AG04450 (cell line): ENCODE results near the gene ATP2C1. TPM values are rescaled to one million over a fixed set of nuclear protein-coding genes. Genes with fewer than 3 reads are reported as not detected.
A peak's percentile ranks its signal among the peaks of the same experiment; 100 is the strongest.

Experiments
- CTCF ChIA-PET: fragments of 300-600, 350-600 bp; formaldehyde crosslinking; extraction: SDS; loops from one replicate; lab custom pipeline; 2022; ENCODE audit warnings: antibody characterized with exemption, inconsistent platforms; lab: Charles Lee
- POLR2A ChIA-PET: fragments of 350-600 bp; formaldehyde crosslinking; extraction: SDS; loops from one replicate; lab custom pipeline; 2021; ENCODE audit warnings: antibody characterized with exemption, inconsistent platforms; lab: Yijun Ruan, JAX
- DNase-seq: peaks from one replicate; pipeline ENCODE4 v3.0.0-alpha.2; 2011; ENCODE audit warnings: low read depth, low spot score
- H3K27ac ChIP-seq: one replicate; pipeline ENCODE4 v1.5.1; 2012; ENCODE audit warnings: low read depth, low read length, control low read depth
- H3K27me3 ChIP-seq: one replicate; pipeline ENCODE4 v1.6.0; 2012; ENCODE audit warnings: low read length; ENCODE audit not compliant: control insufficient read depth, insufficient read depth
- H3K4me3 ChIP-seq: 2 replicates; pipeline ENCODE4 v1.5.1; 2011; ENCODE audit warnings: mild to moderate bottlenecking, low read depth, low read length, control low read depth
- H3K9me3 ChIP-seq: 2 replicates; pipeline ENCODE4 v1.5.1; 2012; ENCODE audit warnings: low read length; ENCODE audit not compliant: control insufficient read depth, insufficient read depth
- CTCF ChIP-seq: IDR thresholded peaks from 2 replicates; pipeline ENCODE4 v1.5.1; 2011; ENCODE audit warnings: low read depth, low read length, control low read depth, inconsistent platforms
- polyA plus RNA-seq: library from polyadenylated mRNA; depleted of rRNA; stranded (reverse); fragments of >200 nt; gene quantifications from 2 replicates; pipeline ENCODE4 v1.2.3, GENCODE V29; 2011

Gene ATP2C1
- polyA plus RNA-seq, 1 experiment: 103 TPM

GRCh38 chr3:131026321-131027151, 132.7 kb downstream of the ATP2C1 start, which contains the start of the genes ASTE1 and NEK11:
Gene ASTE1 (minus strand): TSS chr3:131026825. CDS start chr3:131025306, 1,519 bp downstream.
Gene NEK11 (plus strand): TSS chr3:131026877. CDS start chr3:131029709, 2,832 bp downstream.
- ChIA-PET POLR2A (interaction anchor here (0.6 to 2.3 kb wide), 4 partner anchors 21 to 672 kb away, joined by 3 to 16 read pairs (median 6); partner anchors contain the start of genes ATP2C1 and NUDT16), CTCF (interaction anchor here (2.2 to 2.4 kb wide), 2 partner anchors 10 to 133 kb away, joined by 8 to 9 read pairs; no protein-coding TSS in a partner anchor)
- peak within 1 kb of the TSS; percentile 74 for H3K27ac ChIP-seq
- no peaks in the 10 kb centered on the region for H3K9me3 ChIP-seq
- peak; percentile 34 for DNase-seq
- peak within 1 kb of the TSS; percentile 89 for H3K4me3 ChIP-seq
- no peaks in the 10 kb centered on the region for H3K27me3 ChIP-seq
- TF ChIP-seq CTCF: no peak

GRCh38 chr3:131028844-131029243, 135.0 kb downstream of the ATP2C1 start:
- Histone ChIP-seq H3K9me3 (no peaks in the 10 kb centered on the region), H3K27ac (no peak overlapping the region), H3K27me3 (no peaks in the 10 kb centered on the region), H3K4me3 (no peak overlapping the region)
- no peak for DNase-seq
- ChIA-PET CTCF (interaction anchor here (1.2 kb wide), 1 partner anchor 270 kb away, joined by 5 read pairs; no protein-coding TSS in a partner anchor), POLR2A (no interaction called here)
- no peak for TF ChIP-seq CTCF

- ChIA-PET POLR2A (interaction anchor here (0.7 kb wide), 1 partner anchor 288 kb away, joined by 4 read pairs; no protein-coding TSS in a partner anchor), CTCF (interaction anchor here (0.7 kb wide), 1 partner anchor 503 kb away, joined by 4 read pairs; no protein-coding TSS in a partner anchor)
- DNase-seq: no peak
- no peak overlapping the region for H3K4me3 ChIP-seq
- H3K27me3 ChIP-seq: no peaks in the 10 kb centered on the region
- no peak overlapping the region for H3K27ac ChIP-seq
- H3K9me3 ChIP-seq: no peaks in the 10 kb centered on the region
- no peak for TF ChIP-seq CTCF
Observed at GRCh38 chr3:131031660-131032059, 137.8 kb downstream of the ATP2C1 start.

- CTCF ChIA-PET: interaction anchor here (0.6 to 2.1 kb wide), 21 partner anchors 8 to 1001 kb away, joined by 3 to 16 read pairs (median 5); partner anchors contain the start of genes ATP2C1, CPNE4 and NUDT16
- H3K4me3 ChIP-seq: no peak overlapping the region
- DNase-seq: no peak
- H3K27ac ChIP-seq: no peak overlapping the region
- no peaks in the 10 kb centered on the region for H3K27me3 ChIP-seq
- no peaks in the 10 kb centered on the region for H3K9me3 ChIP-seq
- peak; percentile 63 for TF ChIP-seq CTCF
- POLR2A ChIA-PET: interaction anchor here (0.8 kb wide), 1 partner anchor 348 kb away, joined by 3 read pairs; the partner anchor contains the start of gene NUDT16
Observed at GRCh38 chr3:131033480-131034080, 139.7 kb downstream of the ATP2C1 start.
